ENCODE results near the gene CENPX.
A peak's percentile ranks its signal among the peaks of the same experiment; 100 is the strongest.

Gene CENPX

DNA sequence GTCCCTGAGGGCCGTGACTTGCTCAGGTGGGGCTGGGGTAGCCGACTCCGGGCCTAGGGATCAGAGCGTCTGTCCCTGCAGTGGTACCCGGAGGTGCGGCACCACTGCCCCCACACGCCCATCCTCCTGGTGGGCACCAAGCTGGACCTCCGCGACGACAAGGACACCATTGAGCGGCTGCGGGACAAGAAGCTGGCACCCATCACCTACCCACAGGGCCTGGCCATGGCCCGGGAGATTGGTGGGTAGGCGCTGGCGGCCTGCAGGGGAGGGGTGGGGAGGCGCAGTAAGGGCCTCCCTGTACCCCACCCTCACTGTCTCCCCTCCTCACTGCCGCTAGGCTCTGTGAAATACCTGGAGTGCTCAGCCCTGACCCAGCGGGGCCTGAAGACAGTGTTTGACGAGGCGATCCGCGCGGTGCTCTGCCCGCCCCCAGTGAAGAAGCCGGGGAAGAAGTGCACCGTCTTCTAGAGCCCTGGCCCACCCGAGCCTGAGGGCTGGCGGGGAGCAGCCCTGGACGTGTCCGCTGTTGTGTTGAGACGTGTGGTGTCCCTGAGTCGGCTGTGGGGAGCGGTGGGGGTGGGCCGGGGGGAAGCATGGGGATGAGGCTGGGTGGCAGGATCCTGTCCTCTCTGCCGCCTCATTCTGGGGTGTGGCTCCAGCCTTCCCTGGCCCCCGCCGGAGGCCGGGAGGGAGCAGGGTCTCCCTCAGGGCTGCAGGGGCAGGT is 10.8 kb upstream of the CENPX start:
- H3K27me3 ChIP-seq (ENCODE audit: insufficient read depth, low read depth, severe bottlenecking), result no peaks in the 10 kb centered on the region
- TF ChIP-seq, protein P1, sequence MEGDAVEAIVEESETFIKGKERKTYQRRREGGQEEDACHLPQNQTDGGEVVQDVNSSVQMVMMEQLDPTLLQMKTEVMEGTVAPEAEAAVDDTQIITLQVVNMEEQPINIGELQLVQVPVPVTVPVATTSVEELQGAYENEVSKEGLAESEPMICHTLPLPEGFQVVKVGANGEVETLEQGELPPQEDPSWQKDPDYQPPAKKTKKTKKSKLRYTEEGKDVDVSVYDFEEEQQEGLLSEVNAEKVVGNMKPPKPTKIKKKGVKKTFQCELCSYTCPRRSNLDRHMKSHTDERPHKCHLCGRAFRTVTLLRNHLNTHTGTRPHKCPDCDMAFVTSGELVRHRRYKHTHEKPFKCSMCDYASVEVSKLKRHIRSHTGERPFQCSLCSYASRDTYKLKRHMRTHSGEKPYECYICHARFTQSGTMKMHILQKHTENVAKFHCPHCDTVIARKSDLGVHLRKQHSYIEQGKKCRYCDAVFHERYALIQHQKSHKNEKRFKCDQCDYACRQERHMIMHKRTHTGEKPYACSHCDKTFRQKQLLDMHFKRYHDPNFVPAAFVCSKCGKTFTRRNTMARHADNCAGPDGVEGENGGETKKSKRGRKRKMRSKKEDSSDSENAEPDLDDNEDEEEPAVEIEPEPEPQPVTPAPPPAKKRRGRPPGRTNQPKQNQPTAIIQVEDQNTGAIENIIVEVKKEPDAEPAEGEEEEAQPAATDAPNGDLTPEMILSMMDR (IDR thresholded peaks at IDR 0.05; ENCODE audit: low read depth, low read length), result no peak
- H3K9me3 ChIP-seq (ENCODE audit: severe bottlenecking), result no peaks in the 10 kb centered on the region
- no peak overlapping the region for H3K27ac ChIP-seq
- no peak for DNase-seq
- H3K36me3 ChIP-seq, result peaks cover 49% of the 10 kb centered on the region
- H3K4me3 ChIP-seq (ENCODE audit: low read depth, low read length), result no peak overlapping the region

DNA sequence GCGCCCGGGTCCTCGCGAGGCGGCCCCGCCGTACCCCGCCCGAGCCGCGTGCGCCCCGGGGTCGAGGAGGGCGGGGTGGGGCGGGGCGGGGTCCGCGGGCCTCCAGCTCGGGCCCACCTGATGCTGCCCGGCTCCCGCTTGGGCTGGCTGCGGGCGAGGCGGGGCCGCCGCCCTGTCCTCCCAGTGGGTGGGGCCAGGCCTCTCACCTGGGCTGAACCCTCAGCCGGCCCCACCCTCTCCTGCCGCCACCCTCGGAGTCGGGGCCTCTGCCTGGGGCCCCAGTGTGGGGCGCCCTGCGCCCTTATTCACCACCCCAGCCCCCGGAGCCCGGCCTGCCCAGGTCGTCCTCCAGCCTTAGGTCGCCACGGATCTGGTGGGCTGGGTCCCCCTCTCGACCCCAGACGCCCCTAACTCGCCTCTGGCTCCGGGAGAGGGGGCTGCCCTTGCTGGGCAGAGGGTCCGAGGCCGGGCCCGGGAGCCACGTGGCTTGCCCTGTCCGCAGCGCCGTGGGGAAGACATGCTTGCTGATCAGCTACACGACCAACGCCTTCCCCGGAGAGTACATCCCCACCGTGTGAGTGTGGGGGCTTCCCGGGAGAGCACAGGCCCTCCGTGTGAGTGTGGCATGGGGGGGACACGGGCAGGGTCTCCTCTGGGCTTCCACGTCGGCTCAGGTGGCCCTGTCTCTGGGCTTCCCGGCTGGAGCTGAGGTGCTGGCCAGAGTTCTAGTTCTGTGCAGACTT is 9.4 kb upstream of the CENPX start:
- Histone ChIP-seq H3K4me3 (ENCODE audit: low read depth, low read length) (peak overlapping the region; percentile 64), H3K27me3 (ENCODE audit: insufficient read depth, low read depth, severe bottlenecking) (no peaks in the 10 kb centered on the region), H3K9me3 (ENCODE audit: severe bottlenecking) (no peaks in the 10 kb centered on the region), H3K36me3 (peaks cover 53% of the 10 kb centered on the region), H3K27ac (peak overlapping the region; percentile 34)
- peak; percentile 83 for DNase-seq
- TF ChIP-seq, protein P1 (IDR thresholded peaks at IDR 0.05; ENCODE audit: low read depth, low read length), result no peak

DNA sequence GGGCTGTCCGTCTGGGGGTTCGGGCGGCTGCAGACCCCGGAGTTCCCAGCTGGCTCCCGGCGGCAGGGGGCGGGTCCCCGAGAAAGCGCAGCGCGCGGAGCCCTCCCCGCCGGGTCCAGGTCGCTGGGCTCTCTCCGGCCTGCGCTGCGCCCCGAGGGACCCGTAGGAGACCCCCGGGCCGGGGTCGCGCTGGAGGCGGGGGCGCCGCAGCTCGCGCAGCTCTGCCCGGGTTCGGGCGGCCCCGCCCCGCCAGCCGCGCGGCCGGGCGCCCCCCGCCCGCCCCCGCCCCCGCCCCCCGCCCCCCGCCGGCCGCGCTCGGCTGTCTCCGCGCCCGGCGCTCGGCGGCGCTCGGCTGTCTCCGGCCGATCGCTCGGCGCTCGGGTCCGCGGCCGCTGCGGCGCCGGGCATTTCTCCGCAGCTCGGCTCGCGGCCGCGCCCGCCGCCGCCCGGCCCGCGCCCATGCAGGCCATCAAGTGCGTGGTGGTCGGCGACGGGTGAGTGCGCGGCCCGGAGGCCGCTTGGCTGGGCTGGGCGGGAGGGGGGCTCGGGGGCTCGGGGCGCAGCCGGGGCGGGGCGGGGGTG is 8.7 kb upstream of the CENPX start, which contains the start of gene RAC3:
TSS of gene RAC3 (plus strand) at position 376 of the 582 bp plus-strand sequence. CDS start at position 460, 84 bp downstream.
- DNase-seq, result no peak
- peak within 1 kb of the TSS; percentile 76 for H3K4me3 ChIP-seq (ENCODE audit: low read depth, low read length)
- peaks cover 53% of the 10 kb centered on the region for H3K36me3 ChIP-seq
- H3K27ac ChIP-seq, result peak within 1 kb of the TSS; percentile 73
- TF ChIP-seq, protein P1 (IDR thresholded peaks at IDR 0.05; ENCODE audit: low read depth, low read length), result no peak
- no peaks in the 10 kb centered on the region for H3K9me3 ChIP-seq (ENCODE audit: severe bottlenecking)
- H3K27me3 ChIP-seq (ENCODE audit: insufficient read depth, low read depth, severe bottlenecking), result no peaks in the 10 kb centered on the region

DNA sequence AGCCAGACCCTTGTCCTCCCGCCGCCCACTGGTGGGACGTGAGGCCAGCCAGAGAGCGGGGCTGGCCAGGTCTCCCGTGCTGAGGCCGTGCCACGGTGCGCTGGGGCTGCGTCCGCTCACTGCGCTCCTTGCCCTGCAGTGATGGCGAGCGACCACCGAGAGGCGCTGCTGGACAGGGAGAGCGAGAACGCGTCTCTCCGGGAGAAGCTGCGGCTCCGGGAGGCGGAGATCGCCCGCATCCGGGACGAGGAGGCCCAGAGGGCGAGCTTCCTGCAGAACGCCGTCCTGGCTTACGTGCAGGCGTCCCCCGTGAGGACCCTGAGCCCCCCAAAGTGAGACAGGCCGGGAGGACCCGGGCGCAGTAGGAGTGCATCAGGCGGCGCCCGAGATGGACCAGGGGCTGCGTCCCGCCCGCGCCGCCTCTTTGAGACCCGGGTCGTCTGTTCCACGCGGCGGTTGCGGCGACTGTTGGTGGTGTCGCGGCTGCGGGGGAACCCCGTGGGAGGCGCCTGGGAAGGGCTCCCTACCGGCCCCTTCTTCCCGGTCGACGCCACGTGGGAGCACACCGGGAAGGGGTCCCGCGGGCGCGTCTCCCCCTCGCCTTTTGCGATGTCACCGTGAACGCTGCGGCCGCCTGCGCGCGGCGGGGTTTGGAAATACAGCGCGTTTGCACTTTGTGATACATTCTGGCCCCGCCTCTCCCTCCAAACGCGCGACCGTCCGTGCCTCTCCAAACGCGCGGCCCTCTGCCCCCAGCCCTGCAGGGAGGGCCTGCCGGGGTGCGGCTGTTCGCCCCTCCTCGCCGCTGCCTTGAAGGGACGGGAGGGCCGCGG is 8.0 kb upstream of the CENPX start:
- Histone ChIP-seq H3K27me3 (ENCODE audit: insufficient read depth, low read depth, severe bottlenecking) (no peaks in the 10 kb centered on the region), H3K36me3 (peaks cover 46% of the 10 kb centered on the region), H3K9me3 (ENCODE audit: severe bottlenecking) (no peaks in the 10 kb centered on the region), H3K4me3 (ENCODE audit: low read depth, low read length) (peak overlapping the region; percentile 76), H3K27ac (peak overlapping the region; percentile 73)
- TF ChIP-seq, protein P1 (IDR thresholded peaks at IDR 0.05; ENCODE audit: low read depth, low read length), result peak; percentile 98
- peak; percentile 94 for DNase-seq

DNA sequence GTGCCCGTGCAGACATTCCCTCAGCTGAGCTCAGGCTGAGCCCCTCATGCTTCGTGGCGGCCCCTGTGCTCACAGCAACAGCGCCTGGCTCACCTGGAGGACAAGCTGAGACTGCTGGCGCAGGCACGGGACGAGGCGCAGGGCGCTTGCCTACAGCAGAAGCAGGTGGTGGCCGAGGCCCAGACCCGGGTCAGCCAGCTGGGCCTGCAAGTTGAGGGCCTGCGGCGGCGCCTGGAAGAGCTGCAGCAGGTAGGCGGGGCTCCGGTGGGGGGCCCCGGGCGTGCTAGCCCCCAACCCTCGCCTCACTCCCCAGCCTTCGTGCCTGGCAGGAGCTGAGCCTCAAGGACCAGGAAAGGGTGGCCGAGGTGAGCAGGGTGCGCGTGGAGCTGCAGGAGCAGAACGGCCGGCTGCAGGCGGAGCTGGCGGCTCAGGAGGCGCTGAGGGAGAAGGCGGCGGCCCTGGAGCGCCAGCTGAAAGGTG is 7.4 kb upstream of the CENPX start:
- no peak overlapping the region for H3K4me3 ChIP-seq (ENCODE audit: low read depth, low read length)
- H3K27ac ChIP-seq, result peak overlapping the region; percentile 26
- H3K36me3 ChIP-seq, result peaks cover 42% of the 10 kb centered on the region
- TF ChIP-seq, protein P1 (IDR thresholded peaks at IDR 0.05; ENCODE audit: low read depth, low read length), result no peak
- no peaks in the 10 kb centered on the region for H3K27me3 ChIP-seq (ENCODE audit: insufficient read depth, low read depth, severe bottlenecking)
- H3K9me3 ChIP-seq (ENCODE audit: severe bottlenecking), result no peaks in the 10 kb centered on the region
- DNase-seq, result no peak

All from WERI-Rb-1 (cell line).